Esophagus muscularis mucosa (tissue), 4 donors: ENCODE measurements around the gene SCRN2.

Source experiments
- CTCF ChIP-seq, 3 experiments: fragments of 200-600 bp in 2 of 3; fragments of 450-650 bp in 1 of 3; sonication (generic) in 2 of 3; IDR thresholded peaks; one replicate each; pipeline ENCODE4 v1.5.1; 2017 to 2019; ENCODE audit warnings: antibody characterized with exemption in 3 of 3, mild to moderate bottlenecking in 2 of 3, moderate library complexity in 1 of 3
- EP300 ChIP-seq: sonication (generic); formaldehyde crosslinking; IDR thresholded peaks from one replicate; pipeline ENCODE4 v1.6.1; 2017; ENCODE audit warnings: antibody characterized with exemption
- POLR2A ChIP-seq: fragments of 450-650 bp; IDR thresholded peaks from one replicate; pipeline ENCODE4 v1.6.1; 2017; ENCODE audit warnings: antibody characterized with exemption, moderate library complexity, mild to moderate bottlenecking, low read depth

GRCh38 chr17:47822785-47823184 lies 18.3 kb downstream of the SCRN2 start:
- TF ChIP-seq POLR2A (no peak), EP300 (no peak), CTCF (IDR thresholded peaks at IDR 0.05) (no peak)
